OCI-LY7 (cell line): ENCODE measurements around the gene GIT2.

Experiments
- EZH2phosphoT487 ChIP-seq: fragments of 200-600 bp; sonication (generic); IDR thresholded peaks from 2 replicates; pipeline ENCODE4 v1.6.1; 2018; ENCODE audit warnings: low read depth, borderline replicate concordance, mild to moderate bottlenecking, mixed run types, antibody characterized with exemption, low read length, moderate library complexity, mixed read lengths
- TF ChIP-seq, protein P1 (sequence below): fragments of 200-600 bp; sonication (generic); conservative IDR thresholded peaks from 2 replicates; pipeline ENCODE4 v1.5.1; 2014; ENCODE audit warnings: mild to moderate bottlenecking, antibody characterized with exemption, low read length, moderate library complexity, mixed read lengths

DNA sequence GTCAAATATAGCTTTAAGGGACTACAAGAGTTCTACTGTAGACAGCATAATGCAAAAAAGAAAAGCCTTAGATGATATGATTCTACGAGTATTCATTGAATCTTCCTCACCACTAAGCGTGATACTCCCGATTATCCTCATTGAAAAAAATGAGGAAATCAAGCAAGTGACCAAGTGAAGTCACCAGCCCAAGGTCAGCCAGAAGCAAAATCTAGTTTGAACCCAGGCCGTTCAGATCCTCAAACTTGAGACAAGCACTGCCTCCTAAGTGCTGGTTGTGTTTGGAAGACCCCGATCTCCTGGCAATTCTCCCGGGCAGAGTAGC is 845 bp downstream of the GIT2 start:
- TF ChIP-seq, protein P1, sequence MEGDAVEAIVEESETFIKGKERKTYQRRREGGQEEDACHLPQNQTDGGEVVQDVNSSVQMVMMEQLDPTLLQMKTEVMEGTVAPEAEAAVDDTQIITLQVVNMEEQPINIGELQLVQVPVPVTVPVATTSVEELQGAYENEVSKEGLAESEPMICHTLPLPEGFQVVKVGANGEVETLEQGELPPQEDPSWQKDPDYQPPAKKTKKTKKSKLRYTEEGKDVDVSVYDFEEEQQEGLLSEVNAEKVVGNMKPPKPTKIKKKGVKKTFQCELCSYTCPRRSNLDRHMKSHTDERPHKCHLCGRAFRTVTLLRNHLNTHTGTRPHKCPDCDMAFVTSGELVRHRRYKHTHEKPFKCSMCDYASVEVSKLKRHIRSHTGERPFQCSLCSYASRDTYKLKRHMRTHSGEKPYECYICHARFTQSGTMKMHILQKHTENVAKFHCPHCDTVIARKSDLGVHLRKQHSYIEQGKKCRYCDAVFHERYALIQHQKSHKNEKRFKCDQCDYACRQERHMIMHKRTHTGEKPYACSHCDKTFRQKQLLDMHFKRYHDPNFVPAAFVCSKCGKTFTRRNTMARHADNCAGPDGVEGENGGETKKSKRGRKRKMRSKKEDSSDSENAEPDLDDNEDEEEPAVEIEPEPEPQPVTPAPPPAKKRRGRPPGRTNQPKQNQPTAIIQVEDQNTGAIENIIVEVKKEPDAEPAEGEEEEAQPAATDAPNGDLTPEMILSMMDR: no peak
- no peak for TF ChIP-seq EZH2phosphoT487
